Sciatic nerve (tissue), 2 donors: ENCODE measurements around the gene ACOT2. TPM values are rescaled to one million over a fixed set of nuclear protein-coding genes. Genes with fewer than 3 reads are reported as not detected.

Source experiments
- ATAC-seq: fragments of 200-7000 bp; cut with Tn5 transposase; one replicate; pipeline ENCODE4 v1.9.1; 2020; ENCODE audit warnings: mild to moderate bottlenecking, moderate library complexity
- DNase-seq: peaks from one replicate; pipeline ENCODE4 v3.0.0-alpha.2; 2020; ENCODE audit warnings: low spot score
- intact Hi-C: fragments of 100-400 bp; cut with DNase I; formaldehyde crosslinking; loops from one replicate; pipeline ENCODE4 v1.14.2; 2022
- total RNA-seq: library from RNA; stranded (reverse); fragmentation: NEBNext Ultra II Directional; extraction: Animal tissue kit (Norgen Biotek cat#: 25700); gene quantifications from one replicate; pipeline ENCODE4 v1.2.1, GENCODE V29; 2021
- donor health status: DM: no; HTN: no; CAD: no.
- donor health status: DM: no; HTN: no; CAD: no.

Gene ACOT2
- total RNA-seq, 1 donor from 2014 or later = 23.5 TPM

DNA sequence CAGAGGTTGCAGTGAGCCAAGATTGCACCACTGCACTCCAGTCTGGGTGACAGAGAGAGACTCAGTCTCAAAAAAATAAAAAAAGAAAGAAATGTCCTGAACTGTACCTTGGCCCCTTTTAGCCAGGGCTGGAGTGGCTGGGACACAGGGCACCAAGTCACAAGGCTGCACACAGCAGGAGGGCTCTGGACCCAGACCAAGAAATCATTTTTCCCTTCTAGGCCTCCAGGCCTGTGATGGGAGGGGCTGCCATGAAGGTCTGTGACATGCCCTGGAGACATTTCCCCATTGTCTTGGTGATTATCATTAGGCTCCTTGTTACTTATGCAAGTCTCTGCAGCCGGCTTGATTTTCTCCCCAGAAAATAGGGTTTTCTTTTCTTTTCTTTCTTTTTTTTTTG lies 38.2 kb downstream of the ACOT2 start:
- ATAC-seq (no peak), DNase-seq (no peak)
- intact Hi-C loops = no loop called here

DNA sequence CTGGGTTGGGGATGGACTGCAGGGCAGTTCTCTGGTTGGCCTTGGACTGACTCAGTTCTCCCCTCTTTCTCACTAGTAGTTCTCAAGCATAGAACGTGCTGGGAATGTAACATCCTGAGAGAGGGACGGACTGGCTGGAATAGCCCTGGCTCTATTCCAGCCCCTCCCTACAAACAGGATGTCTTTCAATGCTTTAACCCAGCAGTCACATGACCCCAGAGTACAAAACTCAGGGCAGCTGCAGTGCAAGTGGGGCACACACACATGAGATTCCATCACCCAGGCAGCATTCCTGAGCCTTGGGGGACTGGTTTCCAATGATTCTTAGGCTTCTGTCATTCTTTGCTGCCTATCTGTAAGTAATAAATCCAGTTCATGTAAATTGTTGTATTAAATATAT lies 41.7 kb downstream of the ACOT2 start:
- intact Hi-C loops = no loop called here
- DNase-seq (no peak), ATAC-seq (no peak)

DNA sequence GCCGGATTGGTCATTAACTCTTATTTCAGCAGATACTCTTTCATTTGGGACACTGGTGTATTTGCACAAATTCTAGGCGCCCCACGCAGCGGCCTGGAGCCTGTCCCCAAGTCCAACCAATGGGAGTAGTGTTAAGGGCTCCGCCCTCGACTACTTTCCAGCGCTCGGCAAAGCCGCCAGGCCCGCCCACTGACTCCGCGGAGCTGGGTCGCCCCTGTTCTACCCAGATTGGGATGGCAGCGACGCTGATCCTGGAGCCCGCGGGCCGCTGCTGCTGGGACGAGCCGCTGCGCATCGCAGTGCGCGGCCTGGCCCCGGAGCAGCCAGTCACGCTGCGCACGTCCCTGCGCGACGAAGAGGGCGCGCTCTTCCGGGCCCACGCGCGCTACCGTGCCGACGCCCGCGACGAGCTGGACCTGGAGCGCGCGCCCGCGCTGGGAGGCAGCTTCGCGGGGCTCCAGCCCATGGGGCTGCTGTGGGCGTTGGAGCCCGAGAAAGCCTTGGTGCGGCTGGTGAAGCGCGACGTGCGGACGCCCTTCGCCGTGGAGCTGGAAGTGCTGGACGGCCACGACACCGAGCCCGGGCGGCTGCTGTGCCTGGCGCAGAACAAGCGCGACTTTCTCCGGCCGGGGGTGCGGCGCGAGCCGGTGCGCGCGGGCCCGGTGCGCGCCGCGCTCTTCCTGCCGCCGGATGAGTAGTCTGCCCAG lies 43.5 kb downstream of the ACOT2 start, which contains the start of gene ACOT6:
Gene ACOT6, plus strand, starts transcription at position 179 of the 707 bp plus-strand sequence. Its CDS starts 55 bp downstream, at position 234.
- intact Hi-C loops = no loop called here
- ATAC-seq (peak; percentile 96), DNase-seq (peak; percentile 85)

DNA sequence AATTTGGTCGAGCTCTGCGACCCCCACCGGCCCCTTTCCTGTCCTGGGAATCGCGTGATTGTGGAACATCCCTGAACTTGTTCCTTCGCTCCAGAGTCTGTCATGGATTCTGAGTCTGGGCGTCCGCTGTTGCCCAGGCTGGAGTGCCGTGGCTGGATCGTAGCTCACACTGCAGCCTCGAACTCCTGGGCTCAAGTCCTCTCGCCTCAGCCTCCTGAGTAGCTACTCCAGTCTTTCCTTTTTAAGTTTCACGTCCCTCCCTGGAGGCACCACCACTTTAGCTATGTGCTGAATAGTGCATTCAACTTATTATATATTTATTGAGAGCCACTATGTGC lies 44.0 kb downstream of the ACOT2 start:
- peak; percentile 26 for ATAC-seq
- DNase-seq = no peak
- intact Hi-C loops = no loop called here

DNA sequence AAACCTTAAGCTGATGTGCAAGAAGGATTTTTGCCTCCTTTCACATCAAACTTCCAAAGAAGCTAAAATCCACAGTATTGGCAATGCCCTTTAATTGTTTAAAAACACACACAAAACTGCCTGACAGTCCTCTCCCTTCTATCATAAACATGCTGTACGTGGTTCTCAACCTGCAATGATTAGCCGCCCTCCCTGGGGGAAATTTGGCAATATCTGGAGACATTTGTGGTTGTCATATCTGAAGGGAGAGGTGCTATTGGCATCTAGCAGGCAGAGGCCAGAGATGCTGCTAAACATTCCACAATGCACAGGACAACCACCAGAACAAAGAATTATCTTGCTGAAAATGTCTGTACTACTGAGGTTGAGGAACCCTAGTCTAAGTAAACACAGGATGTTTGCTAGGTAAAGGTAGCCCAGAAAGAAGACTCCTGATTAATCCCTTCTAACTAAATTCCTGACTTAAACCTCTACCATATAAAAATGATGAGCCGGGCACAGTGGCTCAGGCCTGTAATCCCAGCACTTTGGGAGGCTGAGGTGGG lies 44.5 kb downstream of the ACOT2 start:
- ATAC-seq (no peak), DNase-seq (no peak)
- intact Hi-C loops = no loop called here

DNA sequence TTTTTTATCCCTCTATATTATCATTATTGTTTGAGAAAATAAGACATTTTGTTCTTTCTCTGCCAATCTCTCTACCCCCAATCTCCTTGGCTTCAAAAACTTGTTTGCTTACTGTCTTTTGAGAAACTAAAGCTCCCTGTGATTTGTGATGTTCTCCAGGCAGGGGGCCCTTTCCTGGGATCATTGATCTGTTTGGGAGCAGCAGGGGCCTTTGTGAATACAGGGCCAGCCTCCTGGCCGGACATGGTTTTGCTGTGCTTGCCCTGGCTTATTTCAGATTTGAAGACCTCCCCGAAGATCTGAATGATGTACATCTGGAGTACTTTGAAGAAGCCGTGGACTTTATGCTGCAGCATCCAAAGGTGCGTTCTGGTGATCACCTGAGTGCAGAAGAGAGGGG lies 47.8 kb downstream of the ACOT2 start:
- intact Hi-C loops = no loop called here
- no peak for ATAC-seq
- no peak for DNase-seq

DNA sequence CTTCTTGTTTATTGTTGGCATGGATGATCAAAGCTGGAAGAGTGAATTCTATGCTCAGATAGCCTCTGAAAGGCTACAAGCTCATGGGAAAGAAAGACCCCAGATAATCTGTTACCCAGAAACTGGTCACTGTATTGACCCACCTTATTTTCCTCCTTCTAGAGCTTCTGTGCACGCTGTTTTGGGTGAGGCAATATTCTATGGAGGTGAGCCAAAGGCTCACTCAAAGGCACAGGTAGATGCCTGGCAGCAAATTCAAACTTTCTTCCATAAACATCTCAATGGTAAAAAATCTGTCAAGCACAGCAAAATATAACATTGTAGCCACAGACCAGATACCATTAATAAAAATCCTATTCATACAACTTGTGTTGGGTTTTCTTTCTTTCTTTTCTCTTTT lies 50.5 kb downstream of the ACOT2 start:
- intact Hi-C loops = no loop called here

DNA sequence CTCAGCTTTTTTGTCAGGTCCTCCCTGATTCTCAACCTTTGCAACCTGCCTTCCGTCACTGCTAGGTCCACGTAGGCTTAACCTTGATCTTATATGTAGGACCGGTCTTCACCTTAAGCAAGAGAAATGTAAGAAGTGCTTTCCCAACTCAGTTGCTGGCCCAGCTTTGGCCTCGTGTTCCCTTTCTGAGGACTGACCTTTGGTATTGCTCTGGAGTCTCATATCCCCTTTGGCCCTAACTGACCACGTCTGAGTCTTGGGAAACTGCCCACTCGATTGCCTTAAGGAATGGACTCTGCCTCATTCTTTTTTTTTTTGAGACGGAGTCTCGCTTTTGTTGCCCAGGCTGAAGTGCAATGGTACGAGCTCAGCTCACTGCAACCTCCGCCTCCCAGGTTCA lies 51.3 kb downstream of the ACOT2 start:
- DNase-seq = no peak
- intact Hi-C loops = loop anchor here (5.0 kb wide), 1 partner anchor 77 kb away; no protein-coding TSS in a partner anchor
- ATAC-seq = no peak

More for the DNA sequence above, 50.5 kb downstream of the ACOT2 start:
- no peak for ATAC-seq
- no peak for DNase-seq

DNA sequence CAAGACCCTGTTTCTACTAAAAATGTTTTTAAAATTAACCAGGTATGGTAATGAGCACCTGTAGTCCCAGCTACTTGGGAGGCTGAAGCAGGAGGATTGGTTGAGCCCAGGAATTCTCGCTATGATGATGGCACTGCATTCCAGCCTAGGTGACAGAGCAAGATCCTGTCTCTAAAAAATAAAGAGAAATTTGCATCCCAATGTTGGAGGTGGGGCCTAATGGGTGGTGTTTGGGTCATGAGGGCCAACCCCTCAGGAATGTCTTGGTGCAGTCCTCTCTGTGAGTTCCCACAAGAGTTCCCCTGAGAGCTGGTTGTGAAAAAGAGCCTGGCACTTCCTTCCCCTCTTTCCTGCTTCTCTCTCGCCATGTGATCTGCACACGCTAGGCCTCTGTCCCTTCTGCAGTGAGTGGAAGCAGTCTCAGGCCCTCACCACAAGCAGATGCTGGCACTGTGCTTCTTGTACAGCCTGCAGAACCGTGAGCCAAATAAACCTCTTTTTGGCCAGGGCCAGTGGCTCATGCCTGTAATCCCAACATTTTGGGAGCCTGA lies 54.6 kb downstream of the ACOT2 start:
- ATAC-seq = no peak
- intact Hi-C loops = loop anchor here (5.0 kb wide), 1 partner anchor 74 kb away; no protein-coding TSS in a partner anchor
- no peak for DNase-seq

Other genes with a start within 250 kb of the ACOT2 start
- gene NUMB, start 110.7 kb upstream of the ACOT2 start, total RNA-seq = 119 TPM
- gene RIOX1, start 78.3 kb upstream of the ACOT2 start, total RNA-seq = 12.7 TPM
- 3.8 TPM for gene ACOT1, start 32.1 kb upstream of the ACOT2 start, total RNA-seq
- gene HEATR4, start 10.3 kb upstream of the ACOT2 start, total RNA-seq = 0.94 TPM
- gene ACOT4, start 22.7 kb downstream of the ACOT2 start, total RNA-seq = 0.49 TPM
- gene ACOT6, start 43.3 kb downstream of the ACOT2 start, total RNA-seq = not detected
- 22.3 TPM for gene DNAL1, start 75.8 kb downstream of the ACOT2 start, total RNA-seq
- 46.1 TPM for gene PNMA1, start 145.2 kb downstream of the ACOT2 start, total RNA-seq